Neural progenitor cell (in vitro differentiated cells): ENCODE data around the gene PTPRK. TPM values are rescaled to one million over a fixed set of nuclear protein-coding genes. Genes with fewer than 3 reads are reported as not detected.

Source experiments
- DNase-seq: peaks from one replicate; pipeline ENCODE4 v3.0.0-alpha.2; 2016; ENCODE audit warnings: low spot score
- H2AFZ ChIP-seq: fragments of 200-600 bp; sonication (generic); replicated peaks from 2 replicates; pipeline ENCODE4 v1.6.1; 2016; ENCODE audit warnings: antibody characterized with exemption
- H3F3A ChIP-seq: fragments of 200-600 bp; sonication (generic); 2 replicates; pipeline ENCODE4 v1.6.1; 2016; ENCODE audit warnings: antibody characterized with exemption, low read depth
- H3K27ac ChIP-seq: fragments of 200-600 bp; sonication (generic); 2 replicates; pipeline ENCODE4 v1.5.1; 2016; ENCODE audit warnings: mild to moderate bottlenecking
- H3K27me3 ChIP-seq: fragments of 200-600 bp; sonication (generic); 2 replicates; pipeline ENCODE4 v1.6.1; 2016; ENCODE audit warnings: mild to moderate bottlenecking, moderate library complexity
- H3K36me3 ChIP-seq: fragments of 200-600 bp; sonication (generic); 2 replicates; pipeline ENCODE4 v1.5.1; 2016
- H3K4me1 ChIP-seq: fragments of 200-600 bp; sonication (generic); 2 replicates; pipeline ENCODE4 v1.6.1; 2016; ENCODE audit warnings: mixed run types
- H3K4me2 ChIP-seq: fragments of 200-600 bp; sonication (generic); 2 replicates; pipeline ENCODE4 v1.6.1; 2016
- H3K4me3 ChIP-seq: fragments of 200-600 bp; sonication (generic); 2 replicates; pipeline ENCODE4 v1.5.1; 2016
- H3K79me2 ChIP-seq: fragments of 200-600 bp; sonication (generic); 2 replicates; pipeline ENCODE4 v1.6.1; 2016; ENCODE audit warnings: low read depth
- H3K9ac ChIP-seq: fragments of 200-600 bp; sonication (generic); 2 replicates; pipeline ENCODE4 v1.6.1; 2016
- H3K9me3 ChIP-seq: fragments of 200-600 bp; sonication (generic); 2 replicates; pipeline ENCODE4 v1.5.1; 2016; ENCODE audit warnings: low read depth
- H4K20me1 ChIP-seq: fragments of 200-600 bp; sonication (generic); 2 replicates; pipeline ENCODE4 v1.6.1; 2016; ENCODE audit warnings: low read depth
- H3K27ac Mint-ChIP-seq: 3 replicates; pipeline ENCODE4 v1.8.0; 2021; ENCODE audit warnings: mixed read lengths
- H3K27me3 Mint-ChIP-seq: 2 replicates; pipeline ENCODE4 v1.8.0; 2022; ENCODE audit warnings: low read depth, mild to moderate bottlenecking, inconsistent platforms, moderate library complexity, mixed read lengths; ENCODE audit not compliant: insufficient read depth
- H3K36me3 Mint-ChIP-seq: 3 replicates; pipeline ENCODE4 v1.8.0; 2021; ENCODE audit warnings: mixed read lengths
- H3K4me1 Mint-ChIP-seq: 3 replicates; pipeline ENCODE4 v1.8.0; 2021; ENCODE audit warnings: mixed read lengths
- H3K4me3 Mint-ChIP-seq: 3 replicates; pipeline ENCODE4 v1.8.0; 2021; ENCODE audit warnings: mild to moderate bottlenecking, moderate library complexity, mixed read lengths
- H3K9me3 Mint-ChIP-seq: 3 replicates; pipeline ENCODE4 v1.8.0; 2020; ENCODE audit warnings: mixed read lengths
- EZH2 ChIP-seq: fragments of 200-600 bp; sonication (generic); IDR thresholded peaks from 2 replicates; pipeline ENCODE4 v1.6.1; 2017; ENCODE audit warnings: antibody characterized with exemption, mild to moderate bottlenecking, moderate library complexity
- EZH2phosphoT487 ChIP-seq: fragments of 200-600 bp; sonication (generic); IDR thresholded peaks from 2 replicates; pipeline ENCODE4 v1.6.1; 2017; ENCODE audit warnings: antibody characterized with exemption
- total RNA-seq: library from RNA; depleted of rRNA; stranded (reverse); fragments of >200 nt; gene quantifications from 2 replicates; pipeline ENCODE4 v1.2.3, GENCODE V29; 2015; ENCODE audit warnings: low replicate concordance
- TF ChIP-seq, protein P1 (sequence below): fragments of 200-600 bp; sonication (generic); IDR thresholded peaks from 2 replicates; pipeline ENCODE4 v1.5.1; 2017; ENCODE audit warnings: antibody characterized with exemption, mild to moderate bottlenecking

The PTPRK gene
- total RNA-seq, 1 donor from 2014 or later, result 35.0 TPM

GRCh38 chr6:128479991-128480390, 40.4 kb downstream of the PTPRK start:
- Mint-ChIP-seq H3K36me3 (no peaks in the 10 kb centered on the region), H3K27ac (no peak overlapping the region)

DNA sequence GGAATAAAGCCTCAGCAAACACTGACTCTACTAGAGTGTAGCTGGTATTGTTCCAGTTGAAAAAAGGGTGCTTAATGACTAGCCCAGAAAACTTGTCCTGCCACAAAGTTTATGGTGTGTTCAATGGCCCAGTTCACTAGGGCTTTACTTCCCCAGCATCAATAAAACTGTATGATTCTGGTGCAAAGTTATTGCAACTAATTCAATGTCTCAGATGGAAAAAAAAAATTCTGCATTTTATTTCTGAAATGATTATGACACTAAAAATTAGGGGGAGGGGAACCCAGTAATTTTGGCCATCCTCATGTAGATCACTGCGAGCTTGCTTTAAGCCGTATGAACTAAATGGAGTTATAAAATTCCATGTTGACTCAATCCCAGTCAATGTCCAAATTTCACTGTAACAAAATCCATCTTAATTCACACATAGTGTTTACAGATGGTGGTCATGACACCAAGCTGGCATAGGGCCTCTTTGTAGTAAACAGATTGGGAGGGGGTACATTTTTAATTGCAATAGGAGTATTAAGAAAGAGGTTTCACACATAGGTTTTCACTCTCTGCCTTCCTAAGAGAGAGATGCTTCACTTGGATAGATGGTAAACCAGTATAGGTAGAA, 41.2 kb downstream of the PTPRK start:
- no peak overlapping the region for H3K4me3 ChIP-seq
- no peaks in the 10 kb centered on the region for H3K36me3 ChIP-seq
- H3K36me3 Mint-ChIP-seq, result no peaks in the 10 kb centered on the region
- H3K4me1 Mint-ChIP-seq, result no peaks in the 10 kb centered on the region
- no peak overlapping the region for H2AFZ ChIP-seq
- peaks cover 17% of the 10 kb centered on the region for H3K4me1 ChIP-seq
- H3K27ac ChIP-seq, result no peak overlapping the region
- H3K27ac Mint-ChIP-seq, result no peak overlapping the region
- peaks cover 5% of the 10 kb centered on the region for H4K20me1 ChIP-seq
- no peak overlapping the region for H3K4me3 Mint-ChIP-seq
- H3K27me3 Mint-ChIP-seq, result no peaks in the 10 kb centered on the region
- peaks cover 73% of the 10 kb centered on the region for H3K79me2 ChIP-seq
- no peaks in the 10 kb centered on the region for H3K27me3 ChIP-seq
- TF ChIP-seq EZH2, result no peak
- TF ChIP-seq, protein P1, sequence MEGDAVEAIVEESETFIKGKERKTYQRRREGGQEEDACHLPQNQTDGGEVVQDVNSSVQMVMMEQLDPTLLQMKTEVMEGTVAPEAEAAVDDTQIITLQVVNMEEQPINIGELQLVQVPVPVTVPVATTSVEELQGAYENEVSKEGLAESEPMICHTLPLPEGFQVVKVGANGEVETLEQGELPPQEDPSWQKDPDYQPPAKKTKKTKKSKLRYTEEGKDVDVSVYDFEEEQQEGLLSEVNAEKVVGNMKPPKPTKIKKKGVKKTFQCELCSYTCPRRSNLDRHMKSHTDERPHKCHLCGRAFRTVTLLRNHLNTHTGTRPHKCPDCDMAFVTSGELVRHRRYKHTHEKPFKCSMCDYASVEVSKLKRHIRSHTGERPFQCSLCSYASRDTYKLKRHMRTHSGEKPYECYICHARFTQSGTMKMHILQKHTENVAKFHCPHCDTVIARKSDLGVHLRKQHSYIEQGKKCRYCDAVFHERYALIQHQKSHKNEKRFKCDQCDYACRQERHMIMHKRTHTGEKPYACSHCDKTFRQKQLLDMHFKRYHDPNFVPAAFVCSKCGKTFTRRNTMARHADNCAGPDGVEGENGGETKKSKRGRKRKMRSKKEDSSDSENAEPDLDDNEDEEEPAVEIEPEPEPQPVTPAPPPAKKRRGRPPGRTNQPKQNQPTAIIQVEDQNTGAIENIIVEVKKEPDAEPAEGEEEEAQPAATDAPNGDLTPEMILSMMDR, result no peak
- no peak overlapping the region for H3K9ac ChIP-seq
- H3K9me3 Mint-ChIP-seq, result no peaks in the 10 kb centered on the region
- no peaks in the 10 kb centered on the region for H3F3A ChIP-seq
- DNase-seq, result no peak
- H3K9me3 ChIP-seq, result no peaks in the 10 kb centered on the region
- H3K4me2 ChIP-seq, result no peak overlapping the region

More at GRCh38 chr6:128479991-128480390, 40.4 kb downstream of the PTPRK start:
- no peaks in the 10 kb centered on the region for H3K27me3 ChIP-seq
- DNase-seq, result no peak
- peaks cover 75% of the 10 kb centered on the region for H3K79me2 ChIP-seq
- H3K4me1 Mint-ChIP-seq, result no peaks in the 10 kb centered on the region
- no peak overlapping the region for H3K9ac ChIP-seq
- H3K27me3 Mint-ChIP-seq, result no peaks in the 10 kb centered on the region
- H3K36me3 ChIP-seq, result no peaks in the 10 kb centered on the region
- no peak overlapping the region for H3K27ac ChIP-seq
- H3K4me3 ChIP-seq, result no peak overlapping the region
- no peaks in the 10 kb centered on the region for H3F3A ChIP-seq
- H3K4me2 ChIP-seq, result no peak overlapping the region
- peaks cover 5% of the 10 kb centered on the region for H4K20me1 ChIP-seq
- H3K4me3 Mint-ChIP-seq, result no peak overlapping the region
- H3K9me3 ChIP-seq, result no peaks in the 10 kb centered on the region
- TF ChIP-seq, protein P1, result no peak
- no peak for TF ChIP-seq EZH2phosphoT487
- no peak for TF ChIP-seq EZH2
- no peak overlapping the region for H2AFZ ChIP-seq
- peaks cover 17% of the 10 kb centered on the region for H3K4me1 ChIP-seq
- no peaks in the 10 kb centered on the region for H3K9me3 Mint-ChIP-seq

DNA sequence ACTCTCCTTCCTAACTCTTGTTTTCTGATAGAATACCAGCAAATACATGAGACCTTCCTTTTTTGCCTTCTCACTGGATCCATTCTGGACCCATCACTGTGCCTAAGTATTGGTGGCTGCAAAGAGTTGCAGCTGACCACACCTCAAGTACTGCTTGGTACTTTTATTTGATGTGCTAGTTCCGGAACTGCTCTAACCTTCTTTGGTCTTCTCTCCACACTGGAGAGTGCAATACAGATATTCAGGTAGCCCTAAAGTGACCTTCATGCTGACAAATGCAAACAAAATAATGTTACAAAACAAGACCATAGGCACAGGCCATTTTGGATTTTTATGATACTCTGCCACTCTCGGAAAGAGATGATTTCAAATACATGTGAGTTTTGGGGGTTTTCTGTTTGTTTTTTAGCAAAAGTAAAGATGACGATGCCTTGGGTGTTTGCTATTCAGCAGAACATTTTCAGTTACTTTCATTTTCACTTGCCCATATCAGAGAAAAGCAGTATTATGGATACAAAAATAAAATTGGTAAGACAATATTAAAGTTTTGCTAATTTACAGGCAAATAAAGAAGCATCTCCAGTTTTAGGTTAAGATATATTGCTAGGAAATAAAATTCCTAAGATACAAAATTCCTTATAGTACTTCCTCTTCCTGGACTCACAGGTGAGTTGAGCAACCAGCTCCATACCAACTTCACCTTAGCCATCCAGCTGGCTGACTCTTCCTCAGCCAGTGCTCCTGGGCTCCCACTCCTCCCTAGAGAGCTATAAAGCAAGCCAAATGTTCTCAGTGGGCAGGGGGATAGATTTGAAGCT, 42.0 kb downstream of the PTPRK start:
- Histone ChIP-seq H4K20me1 (peaks cover 5% of the 10 kb centered on the region), H3K27me3 (no peaks in the 10 kb centered on the region), H3K36me3 (no peaks in the 10 kb centered on the region), H3K27ac (no peak overlapping the region), H3K4me2 (no peak overlapping the region), H3K9me3 (no peaks in the 10 kb centered on the region), H3K9ac (no peak overlapping the region), H3K4me1 (peaks cover 17% of the 10 kb centered on the region), H2AFZ (no peak overlapping the region), H3F3A (no peaks in the 10 kb centered on the region), H3K79me2 (peaks cover 68% of the 10 kb centered on the region), H3K4me3 (no peak overlapping the region)
- Mint-ChIP-seq H3K27ac (no peak overlapping the region), H3K9me3 (no peaks in the 10 kb centered on the region), H3K4me1 (no peaks in the 10 kb centered on the region), H3K36me3 (no peaks in the 10 kb centered on the region), H3K4me3 (no peak overlapping the region), H3K27me3 (no peaks in the 10 kb centered on the region)
- no peak for TF ChIP-seq EZH2phosphoT487
- TF ChIP-seq, protein P1, result no peak
- TF ChIP-seq EZH2, result no peak
- no peak for DNase-seq
